Lower leg skin (tissue), 4 donors: Measurements from ENCODE around the gene LPCAT3. TPM values are rescaled to one million over a fixed set of nuclear protein-coding genes. Genes with fewer than 3 reads are reported as not detected.

Experiments
- DNase-seq, 2 donors: peaks; one replicate each; pipeline ENCODE4 v3.0.0-alpha.2; 2019; ENCODE audit warnings: low spot score in 2 of 2
- H3K4me3 ChIP-seq: fragments of 200-600 bp; sonication (generic); 2 replicates; pipeline ENCODE4 v1.5.1; 2017; ENCODE audit warnings: mild to moderate bottlenecking, low read depth; ENCODE audit not compliant: poor library complexity, severe bottlenecking
- CTCF ChIP-seq, 3 donors: fragments of 450-650 bp; IDR thresholded peaks; one replicate each; pipeline ENCODE4 v1.5.1; 2016; ENCODE audit warnings: antibody characterized with exemption in 3 of 3, mild to moderate bottlenecking in 3 of 3, moderate library complexity in 2 of 3
- POLR2A ChIP-seq, 2 donors: fragments of 450-650 bp; IDR thresholded peaks; one replicate each; pipeline ENCODE4 v1.6.1; 2016 to 2017; ENCODE audit warnings: antibody characterized with exemption in 2 of 2, mild to moderate bottlenecking in 1 of 2, moderate library complexity in 1 of 2
- WGBS, 2 donors: methylation state at CpG; one replicate each; pipeline ENCODE4 v1.1.5; 2018; 5-methylcytosine and 5-hydroxymethylcytosine counted together
- intact Hi-C: fragments of 100-400 bp; cut with DNase I; formaldehyde crosslinking; loops from one replicate; pipeline ENCODE4 v1.15.0; 2023; ENCODE audit warnings: low total_unique reads
- total RNA-seq, 4 donors: library from RNA; depleted of rRNA; stranded (reverse); fragments of >200 nt; gene quantifications; one replicate each; pipeline ENCODE4 v1.1.0, GENCODE V29; 2016

Gene LPCAT3
- total RNA-seq, 4 donors from 2014 or later, result 29.6 to 51.2 (median 48.4) TPM

- TF ChIP-seq POLR2A (IDR thresholded peaks at IDR 0.05) (no peak), CTCF (IDR thresholded peaks at IDR 0.05) (no peak)
- H3K4me3 ChIP-seq, result peak within 1 kb of the TSS; percentile 12
- peak in 1 of 2 donors; percentile 89 for DNase-seq
- intact Hi-C loops, result loop anchor here (10.0 kb wide), 1 partner anchor 144 kb away; the partner anchor contains the start of gene C1R
- 53 to 56% methylated on average over 22 to 24 of the region's 25 CpGs for WGBS, 2 donors
Measured at GRCh38 chr12:6950811-6951540, 67.3 kb downstream of the LPCAT3 start, which contains the start of gene PTPN6. Gene PTPN6, plus strand, starts transcription at chr12:6951356. Its CDS starts 157 bp downstream, at chr12:6951513.

- no peak overlapping the region for H3K4me3 ChIP-seq
- DNase-seq, result no peak
- TF ChIP-seq CTCF (IDR thresholded peaks at IDR 0.05) (no peak), POLR2A (IDR thresholded peaks at IDR 0.05) (no peak)
- intact Hi-C loops, result loop anchor here (10.0 kb wide), 1 partner anchor 144 kb away; the partner anchor contains the start of gene C1R
- 33 to 78% methylated on average over 1 of the region's 1 CpG for WGBS, 2 donors
Measured at GRCh38 chr12:6950401-6950801, 67.9 kb downstream of the LPCAT3 start.

GRCh38 chr12:6948873-6949594, 69.2 kb downstream of the LPCAT3 start:
- TF ChIP-seq CTCF (IDR thresholded peaks at IDR 0.05), result no peak
- TF ChIP-seq POLR2A (IDR thresholded peaks at IDR 0.05), result no peak
- no peak for DNase-seq
- H3K4me3 ChIP-seq, result no peak overlapping the region
- intact Hi-C loops, result no loop called here
- WGBS, 2 donors, result 79 to 80% methylated on average over 15 of the region's 15 CpGs

GRCh38 chr12:6947615-6948014, 70.7 kb downstream of the LPCAT3 start:
- DNase-seq, result no peak
- TF ChIP-seq POLR2A (IDR thresholded peaks at IDR 0.05) (no peak), CTCF (IDR thresholded peaks at IDR 0.05) (no peak)
- H3K4me3 ChIP-seq, result no peak overlapping the region
- intact Hi-C loops, result no loop called here
- 84 to 87% methylated on average over 8 of the region's 8 CpGs for WGBS, 2 donors

- no peak overlapping the region for H3K4me3 ChIP-seq
- 49 to 55% methylated on average over 8 of the region's 8 CpGs for WGBS, 2 donors
- intact Hi-C loops, result no loop called here
- no peak for DNase-seq
- no peak for TF ChIP-seq CTCF (IDR thresholded peaks at IDR 0.05)
- no peak for TF ChIP-seq POLR2A (IDR thresholded peaks at IDR 0.05)
Measured at GRCh38 chr12:6946920-6947374, 71.3 kb downstream of the LPCAT3 start.
